Stimulated activated naive CD4-positive, alpha-beta T cell treated with Interleukin-2 at 50 U/mL for 16 hours (primary cell): ENCODE results near the gene ALDH1A1.

Experiments used
- DNase-seq: peaks from one replicate; lab custom pipeline; 2025; lab: John Stamatoyannopoulos, UW

ALDH1A1 gene

GRCh38 chr9:72979405-72980100 is 26.7 kb upstream of the ALDH1A1 start:
- no peak for DNase-seq

- DNase-seq = no peak
Observed at GRCh38 chr9:72978744-72979143, 25.9 kb upstream of the ALDH1A1 start.

GRCh38 chr9:72977670-72978069 is 24.8 kb upstream of the ALDH1A1 start:
- no peak for DNase-seq

DNA sequence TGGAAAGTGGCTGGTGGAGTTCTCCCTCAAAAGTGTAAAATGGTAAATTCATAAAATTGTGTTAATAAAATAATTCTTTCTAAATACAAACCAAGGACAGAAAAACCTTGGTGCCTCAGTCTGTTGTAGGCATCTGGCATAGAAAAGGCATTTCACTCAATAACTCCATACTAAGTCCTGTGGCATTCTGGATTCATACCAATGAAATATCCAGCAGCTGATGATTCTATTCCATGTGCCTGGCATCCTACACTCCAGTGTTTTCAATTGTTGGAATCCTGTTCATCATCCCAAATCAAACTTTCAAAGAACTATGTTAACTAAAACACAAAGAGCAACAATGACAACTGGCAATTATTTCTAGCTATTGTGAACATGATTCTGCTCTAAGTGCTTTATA is 21.6 kb upstream of the ALDH1A1 start:
- no peak for DNase-seq

DNA sequence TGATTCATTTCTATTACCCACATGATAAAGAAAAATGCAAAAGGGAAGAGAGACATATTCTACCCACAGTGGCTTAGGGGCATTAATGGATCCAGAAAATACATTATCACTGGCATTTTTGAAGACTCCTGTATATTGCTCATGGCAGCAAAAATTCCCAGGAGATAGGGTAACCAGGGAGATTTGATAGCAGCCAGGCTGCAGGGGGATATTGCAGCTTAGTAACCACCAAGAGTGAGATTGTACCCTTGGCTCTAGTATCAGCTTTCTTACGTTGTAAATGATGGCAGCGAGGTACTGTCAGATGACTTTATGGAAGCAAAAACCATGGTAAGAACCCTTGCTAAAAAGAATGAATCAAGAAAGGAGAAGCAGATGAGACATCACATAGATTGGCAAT is 19.8 kb upstream of the ALDH1A1 start:
- DNase-seq = no peak

- no peak for DNase-seq
Observed at GRCh38 chr9:72971411-72971810, 18.6 kb upstream of the ALDH1A1 start.

DNA sequence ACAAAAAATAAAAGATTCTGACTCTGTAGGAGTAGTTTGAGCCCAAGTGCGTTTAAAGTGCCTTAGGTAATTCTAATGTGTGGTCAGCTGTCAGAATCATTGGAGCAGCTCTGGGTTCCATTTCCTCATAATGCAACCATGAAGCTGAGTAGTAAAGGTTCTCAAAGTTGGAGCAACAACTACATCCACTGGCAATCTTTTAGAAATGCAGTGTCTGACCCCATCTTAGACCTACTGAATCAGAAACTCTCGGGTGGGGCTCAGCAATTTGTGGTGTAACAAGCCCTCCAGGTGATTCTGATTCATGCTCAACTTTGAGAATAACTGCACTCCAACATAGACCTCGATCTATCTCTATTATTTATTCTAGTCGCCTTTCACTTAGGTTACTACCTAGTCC is 7.6 kb upstream of the ALDH1A1 start:
- no peak for DNase-seq

DNA sequence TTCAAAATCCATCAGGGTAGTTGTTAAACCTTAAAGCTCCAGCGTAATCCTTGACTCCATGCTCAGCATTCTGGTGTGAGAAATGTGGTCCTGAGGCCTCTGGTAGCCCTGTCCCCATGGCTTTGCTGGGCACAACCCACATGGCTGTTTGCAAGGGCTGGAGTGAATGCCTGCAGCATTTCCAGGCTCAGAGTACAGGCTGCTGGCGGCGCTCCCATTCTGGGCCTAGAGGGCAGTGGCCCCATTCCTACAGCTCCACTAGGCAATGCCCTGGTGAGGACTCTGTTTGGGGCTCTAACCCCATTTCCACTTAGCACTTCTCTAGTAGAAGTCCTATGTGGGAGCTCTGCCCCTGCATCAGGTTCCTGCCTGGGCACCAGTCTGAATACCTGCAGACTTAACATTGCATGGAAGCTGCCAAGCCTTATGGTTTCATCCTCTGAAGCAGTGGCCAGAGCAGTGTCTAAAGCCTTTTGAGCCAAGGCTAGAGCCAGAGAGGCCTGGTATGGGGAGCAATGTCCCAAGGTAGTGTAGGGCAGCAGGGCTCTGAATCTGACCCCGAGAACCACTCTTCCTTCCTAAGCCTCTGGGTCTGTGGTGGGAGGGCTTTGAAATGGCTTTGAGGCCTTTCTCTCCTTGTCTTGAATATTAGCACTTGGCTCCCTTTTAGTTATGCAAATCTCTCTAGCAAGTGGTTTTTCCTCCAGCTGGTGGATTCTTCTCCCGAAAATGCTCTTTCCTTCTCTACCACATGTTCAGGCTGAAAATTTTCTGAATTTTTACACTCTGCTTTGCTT is 5.8 kb upstream of the ALDH1A1 start:
- DNase-seq = no peak

DNA sequence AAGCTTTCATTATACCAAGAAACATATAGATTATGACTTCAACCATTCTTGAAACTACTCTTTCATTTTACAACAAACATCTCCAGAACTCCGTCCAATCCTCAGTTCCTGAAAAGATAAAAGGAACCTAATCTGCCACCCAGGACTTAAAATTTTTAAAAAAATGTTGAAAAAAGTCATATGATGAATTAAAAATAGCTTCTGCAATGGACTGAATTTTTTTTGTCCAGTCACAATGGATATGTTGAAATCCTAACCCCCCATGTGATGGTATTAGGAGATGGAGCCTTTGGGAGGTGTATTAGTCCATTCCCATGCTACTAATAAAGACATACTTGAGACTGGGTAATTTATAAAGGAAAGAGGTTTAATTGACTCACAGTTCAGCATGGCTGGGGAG is 2.7 kb upstream of the ALDH1A1 start:
- DNase-seq = no peak

DNA sequence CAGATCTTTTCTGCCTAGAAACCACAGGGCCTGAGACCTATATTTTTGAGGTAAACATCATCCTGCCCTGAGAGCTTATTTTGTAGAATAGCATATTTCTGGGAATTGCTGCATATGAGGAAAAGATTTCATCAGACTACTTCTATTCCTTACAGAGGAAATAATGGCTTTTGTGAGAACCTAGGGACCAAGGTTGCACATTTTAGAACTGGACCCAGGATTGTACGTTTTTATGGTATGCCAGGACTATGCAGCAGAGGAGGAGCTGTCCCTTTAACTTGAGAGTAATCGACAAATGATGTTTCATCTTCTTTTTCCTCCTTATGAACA is 2.2 kb upstream of the ALDH1A1 start:
- no peak for DNase-seq

DNA sequence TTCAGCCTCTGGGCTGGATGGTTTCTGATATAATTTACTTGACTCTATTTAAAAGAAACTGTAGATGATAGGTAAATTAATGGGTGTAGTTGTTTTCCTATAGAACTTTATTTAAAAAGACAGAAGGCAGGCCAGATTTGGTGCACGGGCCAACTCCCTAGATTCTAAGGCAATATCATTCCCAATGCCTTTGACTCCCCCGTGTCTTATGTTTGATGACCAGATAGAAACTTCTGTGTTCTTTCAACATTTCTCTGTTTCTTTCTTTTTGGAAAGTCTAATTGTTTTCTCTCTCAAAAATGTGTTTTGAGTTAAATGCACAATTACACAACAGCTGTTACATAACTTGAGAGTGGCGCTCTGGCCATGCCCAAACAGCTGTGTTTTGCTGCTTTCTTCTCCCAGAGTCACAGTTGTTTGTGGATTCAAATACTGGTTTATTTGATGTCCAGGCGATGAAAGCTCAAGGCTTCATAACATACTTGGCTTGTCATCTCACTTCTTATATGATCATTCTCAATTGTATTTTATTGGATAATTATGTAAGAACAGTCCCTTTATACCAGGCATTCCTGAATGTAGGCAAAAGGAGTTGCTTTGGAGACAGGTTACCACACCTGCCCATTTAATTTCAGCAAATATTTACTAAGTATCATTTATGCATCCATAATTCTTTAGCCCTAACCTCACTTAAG is 1.7 kb upstream of the ALDH1A1 start:
- no peak for DNase-seq

GRCh38 chr9:72952381-72952690 is 517 bp downstream of the ALDH1A1 start:
- no peak for DNase-seq

DNA sequence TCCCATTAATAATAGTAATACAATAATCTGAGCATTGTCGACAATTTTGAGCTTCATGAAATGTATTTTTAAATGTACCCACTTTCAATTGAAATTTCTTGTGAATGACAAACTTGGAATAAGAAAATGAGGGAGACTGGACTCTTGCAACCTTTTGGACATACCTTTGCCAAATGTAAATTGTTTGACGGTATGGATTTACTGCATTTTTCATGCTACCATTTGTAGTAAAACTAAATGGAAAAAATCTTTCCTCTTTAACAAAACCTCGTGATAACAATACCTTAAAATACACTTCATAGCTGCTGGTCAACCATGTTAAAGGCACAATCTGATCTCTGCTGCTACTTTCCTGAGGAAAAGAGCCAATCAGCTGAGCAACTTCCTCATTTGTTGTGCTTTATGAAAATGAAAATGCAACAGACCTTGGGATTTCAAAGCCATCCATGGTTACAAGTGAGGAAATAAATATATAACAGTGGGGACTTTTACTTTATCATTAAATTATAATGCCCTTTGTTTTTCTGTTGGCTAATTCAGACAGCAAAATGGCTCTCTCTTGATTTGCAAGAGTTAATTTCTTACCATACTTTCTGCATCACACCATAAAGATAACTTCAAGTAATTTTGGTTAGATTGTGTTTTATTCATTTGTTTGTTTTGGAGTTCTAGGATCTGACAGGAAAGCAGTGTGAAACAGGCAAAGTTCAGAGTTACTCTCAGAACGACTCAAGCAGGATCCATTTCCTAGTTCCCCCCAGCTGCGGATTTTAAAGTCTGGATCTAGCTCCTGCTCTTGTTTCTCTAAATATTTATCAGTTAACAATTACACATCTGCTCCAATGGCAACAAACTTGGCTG is 1.1 kb downstream of the ALDH1A1 start:
- no peak for DNase-seq

DNA sequence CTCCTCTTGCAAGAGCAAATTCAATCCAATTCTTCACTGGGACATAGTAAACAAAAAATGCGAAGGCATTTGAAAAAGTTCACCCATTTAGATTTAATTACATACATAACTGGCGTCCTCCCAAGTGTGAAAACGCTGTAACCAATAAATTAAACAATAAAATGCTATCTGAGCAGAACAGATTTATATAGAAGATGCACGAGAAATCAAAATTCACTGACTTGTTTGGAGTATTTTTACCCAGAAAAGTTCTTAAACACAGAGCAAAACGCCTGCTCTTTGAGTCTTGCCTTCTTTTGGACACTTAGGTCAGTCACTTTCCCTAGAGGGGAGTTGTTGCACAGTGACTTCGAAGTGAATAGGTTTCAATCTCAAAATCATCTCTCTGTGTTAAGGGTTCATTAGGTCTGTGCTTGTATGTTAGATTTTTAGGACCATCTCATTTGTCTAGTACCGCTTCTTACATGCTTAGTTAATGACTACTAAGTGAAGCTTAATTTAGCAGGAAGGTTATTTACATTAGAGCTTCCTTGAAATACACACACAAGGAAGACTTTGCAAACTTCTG is 1.9 kb downstream of the ALDH1A1 start:
- DNase-seq = no peak

- no peak for DNase-seq
Observed at GRCh38 chr9:72949918-72950325, 2.9 kb downstream of the ALDH1A1 start.

- no peak for DNase-seq
Observed at GRCh38 chr9:72949244-72949582, 3.6 kb downstream of the ALDH1A1 start.

DNA sequence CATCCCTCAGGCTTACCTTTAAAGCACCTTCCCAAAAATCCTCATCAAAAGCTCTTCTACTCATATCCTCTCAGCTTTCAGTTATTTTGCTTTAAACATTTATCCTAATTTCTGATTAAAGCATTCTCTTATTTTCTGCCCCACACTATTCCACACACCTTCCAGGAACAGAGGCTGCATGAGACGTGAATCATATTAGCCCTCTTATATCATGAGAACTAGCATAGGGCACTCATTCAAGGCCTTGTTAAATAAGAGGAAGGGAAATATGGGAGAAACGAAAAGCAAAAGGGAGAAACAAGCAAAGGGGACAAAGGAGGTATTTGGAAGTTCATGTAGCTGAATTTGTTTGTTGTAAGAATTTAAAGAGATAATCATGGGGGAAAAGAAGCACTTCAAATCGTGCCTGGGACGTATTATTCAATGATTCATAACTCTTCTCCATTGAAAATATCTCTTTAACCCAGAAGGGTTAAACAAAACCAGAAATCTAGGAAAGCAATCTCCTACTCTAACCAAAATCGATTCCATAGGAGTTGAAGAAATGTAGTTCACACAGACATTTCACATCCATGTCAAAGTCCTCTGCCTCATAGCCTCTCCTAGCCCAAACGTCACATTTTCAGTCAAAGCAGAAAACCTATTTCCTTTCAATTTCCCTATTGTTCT is 4.1 kb downstream of the ALDH1A1 start:
- no peak for DNase-seq

DNA sequence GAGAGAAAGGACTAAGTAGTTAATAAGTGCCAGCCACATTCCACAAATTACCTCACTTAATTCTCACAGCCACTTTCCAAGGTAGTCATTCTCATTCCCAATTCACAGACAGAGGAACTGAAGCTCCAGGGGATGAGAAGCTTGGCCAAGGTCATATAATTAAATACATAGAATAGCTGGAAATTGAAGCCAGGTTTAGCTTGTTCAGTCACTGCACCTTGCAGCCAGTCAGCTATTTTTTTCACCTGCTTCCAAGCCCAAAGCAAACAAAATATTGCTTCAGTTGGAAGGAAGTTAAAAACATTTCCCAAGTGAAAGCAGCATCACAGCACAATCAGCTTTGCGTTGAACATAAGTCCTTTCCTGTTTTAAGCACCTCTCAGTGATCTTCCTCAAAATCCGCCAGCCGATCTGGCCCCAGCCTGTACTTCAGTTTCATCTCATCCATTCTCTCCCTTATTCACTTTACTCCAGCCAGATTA is 4.8 kb downstream of the ALDH1A1 start:
- no peak for DNase-seq

DNA sequence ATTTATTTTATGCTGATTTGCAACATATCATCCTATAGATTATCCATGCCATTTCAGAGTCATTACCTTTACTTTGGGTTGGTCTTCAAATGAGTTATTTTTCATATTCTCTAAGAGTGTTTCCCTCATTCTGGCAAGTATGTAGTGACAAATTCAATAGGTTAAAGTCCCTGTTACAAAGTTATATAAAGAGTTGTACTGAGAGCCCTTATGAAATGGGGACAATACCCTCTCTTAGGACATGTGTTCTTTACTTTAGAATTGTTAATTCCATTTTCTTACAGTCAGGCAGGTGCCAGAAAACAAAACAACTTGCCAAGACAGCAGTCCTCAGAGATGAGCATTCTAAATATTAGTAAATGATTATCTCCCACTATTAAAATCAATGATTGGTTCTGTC is 6.0 kb downstream of the ALDH1A1 start:
- no peak for DNase-seq

GRCh38 chr9:72946318-72946717 is 6.5 kb downstream of the ALDH1A1 start:
- no peak for DNase-seq

DNA sequence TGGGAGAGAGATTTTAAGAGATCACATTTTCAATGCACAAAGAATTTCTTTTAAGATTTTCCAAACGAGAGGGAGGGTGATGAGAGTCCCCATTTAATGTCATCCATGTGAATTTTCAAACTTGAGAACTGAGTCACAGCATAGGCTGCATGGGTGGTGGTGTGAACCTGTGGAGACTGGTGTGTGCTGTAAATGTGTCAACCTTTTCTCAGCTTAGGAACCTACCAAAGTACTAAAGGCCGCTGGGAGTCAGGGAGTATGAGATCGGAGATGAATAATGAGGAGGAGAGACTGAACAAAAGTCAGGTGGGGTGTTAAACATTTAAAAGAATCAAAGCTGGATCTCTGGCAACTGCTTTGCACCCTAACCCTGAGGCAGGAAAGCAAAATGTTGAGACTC is 7.5 kb downstream of the ALDH1A1 start:
- DNase-seq = no peak
